GM19240 (cell line): ENCODE results near the gene NLRP11.
"Not testable (repeated sequence)": the region's sequence is repeated elsewhere in the genome, so short reads cannot be mapped to it uniquely, and the experiment has no call there.

ENCODE experiments used
- DNase-seq: peaks from one replicate; pipeline ENCODE4 v3.0.0; 2011; ENCODE audit warnings: low spot score; ENCODE audit not compliant: insufficient read length

The NLRP11 gene

GRCh38 chr19:55778331-55778730, 53.5 kb downstream of the NLRP11 start:
- no peak for DNase-seq

GRCh38 chr19:55777528-55777927, 54.3 kb downstream of the NLRP11 start:
- DNase-seq: no peak

GRCh38 chr19:55769632-55770031, 62.2 kb downstream of the NLRP11 start:
- DNase-seq: not testable (repeated sequence)

GRCh38 chr19:55768818-55769217, 63.0 kb downstream of the NLRP11 start, which contains the start of gene RFPL4AL1:
RFPL4AL1 (plus strand) TSS chr19:55769118; CDS start chr19:55771805, 2,687 bp downstream.
- DNase-seq: not testable (repeated sequence)

GRCh38 chr19:55766466-55766865, 65.3 kb downstream of the NLRP11 start:
- no peak for DNase-seq

- DNase-seq: not testable (repeated sequence)
Measured at GRCh38 chr19:55758797-55759196, 73.0 kb downstream of the NLRP11 start, which contains the start of gene RFPL4A. RFPL4A (plus strand) TSS chr19:55759097; CDS start chr19:55761801, 2,704 bp downstream.

- DNase-seq: not testable (repeated sequence)
Measured at GRCh38 chr19:55756808-55757207, 75.0 kb downstream of the NLRP11 start.

- DNase-seq: no peak
Measured at GRCh38 chr19:55753401-55753800, 78.4 kb downstream of the NLRP11 start.

- DNase-seq: no peak
Measured at GRCh38 chr19:55750715-55751114, 81.1 kb downstream of the NLRP11 start.

GRCh38 chr19:55738302-55738701, 93.5 kb downstream of the NLRP11 start, which contains the start of gene NLRP9:
NLRP9 (minus strand) TSS chr19:55738402; CDS start chr19:55738374, 28 bp downstream.
- DNase-seq: no peak
